CD4-positive, alpha-beta T cell treated with Interleukin-4 for 1 hour (primary cell): ENCODE measurements around the gene GPR78.

Source experiments
- DNase-seq, 2 donors: peaks; one replicate each; pipeline ENCODE4 v3.0.0-alpha.2; 2020 to 2022

GPR78 gene, protein sequence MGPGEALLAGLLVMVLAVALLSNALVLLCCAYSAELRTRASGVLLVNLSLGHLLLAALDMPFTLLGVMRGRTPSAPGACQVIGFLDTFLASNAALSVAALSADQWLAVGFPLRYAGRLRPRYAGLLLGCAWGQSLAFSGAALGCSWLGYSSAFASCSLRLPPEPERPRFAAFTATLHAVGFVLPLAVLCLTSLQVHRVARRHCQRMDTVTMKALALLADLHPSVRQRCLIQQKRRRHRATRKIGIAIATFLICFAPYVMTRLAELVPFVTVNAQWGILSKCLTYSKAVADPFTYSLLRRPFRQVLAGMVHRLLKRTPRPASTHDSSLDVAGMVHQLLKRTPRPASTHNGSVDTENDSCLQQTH

DNA sequence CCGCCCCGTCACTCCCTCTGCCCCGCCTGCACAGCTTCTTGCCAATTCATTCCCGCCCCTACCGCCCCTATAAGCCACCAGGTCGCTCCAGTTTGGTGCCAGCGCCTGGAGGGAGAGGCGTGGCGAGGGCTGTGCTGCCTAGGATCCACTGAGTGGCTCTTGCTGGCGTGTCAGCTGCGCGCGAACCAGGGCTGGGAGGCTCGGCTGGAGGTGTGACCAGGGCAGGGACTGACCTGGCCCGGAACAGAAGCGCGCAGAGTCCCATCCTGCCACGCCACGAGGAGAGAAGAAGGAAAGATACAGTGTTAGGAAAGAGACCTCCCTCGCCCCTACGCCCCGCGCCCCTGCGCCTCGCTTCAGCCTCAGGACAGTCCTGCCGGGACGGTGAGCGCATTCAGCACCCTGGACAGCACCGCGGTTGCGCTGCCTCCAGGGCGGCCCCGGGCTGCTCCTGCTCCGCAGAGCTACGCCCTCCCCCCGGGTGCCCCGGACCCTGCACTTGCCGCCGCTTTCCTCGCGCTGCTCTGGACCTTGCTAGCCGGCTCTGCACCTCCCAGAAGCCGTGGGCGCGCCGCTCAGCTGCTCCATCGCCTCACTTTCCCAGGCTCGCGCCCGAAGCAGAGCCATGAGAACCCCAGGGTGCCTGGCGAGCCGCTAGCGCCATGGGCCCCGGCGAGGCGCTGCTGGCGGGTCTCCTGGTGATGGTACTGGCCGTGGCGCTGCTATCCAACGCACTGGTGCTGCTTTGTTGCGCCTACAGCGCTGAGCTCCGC, at the start of gene GPR78:
Gene GPR78 (plus strand): TSS at position 72 of the 773 bp plus-strand sequence. CDS start 591 bp downstream, at position 663.
- no peak for DNase-seq

DNA sequence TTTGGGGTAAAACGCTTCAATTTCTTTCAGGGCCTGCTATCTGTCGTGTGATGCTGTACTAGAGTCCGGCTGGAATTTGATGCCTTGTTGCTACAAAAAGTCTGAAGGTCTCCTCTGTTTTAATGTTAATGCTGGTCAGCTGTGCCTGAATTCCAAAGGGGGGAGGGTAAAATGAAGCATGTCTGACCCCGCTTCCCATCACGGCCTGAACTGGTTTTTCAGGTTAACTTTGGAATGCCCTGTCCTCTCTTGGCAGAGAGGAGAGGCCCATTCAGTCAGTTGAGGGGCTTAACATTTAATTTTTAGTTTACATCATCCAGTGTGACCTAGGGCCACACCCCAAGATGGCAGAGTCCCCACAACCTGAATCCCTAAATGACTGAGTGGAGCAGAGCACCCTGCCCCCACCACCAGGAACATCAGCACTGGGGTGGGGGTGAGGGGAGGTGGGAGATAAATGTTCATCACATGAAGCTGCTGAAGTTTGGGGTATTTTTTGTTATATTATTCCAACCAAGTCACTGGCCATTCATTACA, 47.9 kb upstream of the GPR78 start:
- DNase-seq, result no peak

DNA sequence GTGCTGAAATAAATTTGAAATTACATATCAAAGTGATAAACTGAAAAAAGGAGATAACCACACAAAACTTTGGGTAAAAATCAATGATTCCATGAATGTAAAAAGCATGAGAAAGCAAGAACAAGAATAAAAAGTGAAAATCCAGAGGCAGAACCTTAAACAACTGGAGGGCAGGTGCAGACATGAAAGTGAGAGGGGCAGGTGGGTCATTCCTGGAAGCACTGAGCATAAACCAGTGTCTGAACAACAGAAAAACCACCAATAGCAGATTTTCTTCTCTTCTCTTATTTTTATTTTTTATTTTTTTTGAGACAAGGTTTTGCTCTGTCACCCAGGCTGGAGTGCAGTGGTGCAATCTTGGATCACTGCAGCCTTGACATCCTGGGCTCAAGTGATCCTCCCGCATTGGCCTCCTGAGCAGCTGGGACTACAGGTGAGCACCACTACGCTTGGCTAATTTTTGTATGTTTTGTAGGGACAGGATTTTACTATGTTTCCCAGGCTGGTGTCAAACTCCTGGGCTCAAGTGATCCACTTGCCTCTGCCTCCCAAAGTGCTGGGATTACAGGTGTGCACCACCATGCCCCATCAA, 46.8 kb upstream of the GPR78 start:
- no peak for DNase-seq

DNA sequence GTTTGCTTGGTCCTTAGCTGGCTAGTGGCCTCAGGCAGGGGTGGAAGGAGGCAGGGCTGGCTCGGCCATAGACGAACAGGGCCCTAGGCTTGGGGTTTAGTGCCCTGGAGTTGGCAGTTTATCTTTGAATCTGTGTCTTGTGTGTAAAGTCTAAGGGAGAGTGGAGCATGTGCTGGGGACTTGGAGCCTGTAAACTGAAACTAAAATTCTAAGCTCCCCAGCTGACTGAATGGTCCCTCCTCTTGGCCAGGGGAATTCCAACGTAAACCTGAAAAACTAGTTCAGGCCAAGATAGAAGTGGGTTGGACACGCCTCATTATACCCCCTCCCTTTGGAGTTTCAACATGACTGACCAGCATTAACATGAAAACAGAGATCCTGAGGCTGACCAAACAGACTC, 46.1 kb upstream of the GPR78 start:
- DNase-seq, result no peak

DNA sequence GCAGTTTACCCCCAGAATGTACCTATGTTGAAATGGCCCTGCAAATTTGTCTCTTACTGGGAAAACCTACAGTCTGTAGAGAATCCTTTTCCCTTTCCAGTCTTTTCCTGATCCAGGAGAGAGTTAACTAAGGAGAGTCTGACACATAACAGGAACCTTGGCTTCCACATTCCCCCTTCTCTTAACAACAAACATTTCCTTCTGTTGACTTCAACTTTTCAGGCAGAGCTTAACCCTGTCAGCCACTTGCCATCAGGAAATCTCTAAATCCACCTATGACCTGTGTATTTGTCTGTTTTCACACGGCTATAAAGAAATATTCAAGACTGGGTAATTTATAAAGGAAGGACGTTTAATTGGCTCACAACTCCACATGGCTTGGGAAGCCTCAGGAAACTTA, 45.6 kb upstream of the GPR78 start:
- no peak for DNase-seq

DNA sequence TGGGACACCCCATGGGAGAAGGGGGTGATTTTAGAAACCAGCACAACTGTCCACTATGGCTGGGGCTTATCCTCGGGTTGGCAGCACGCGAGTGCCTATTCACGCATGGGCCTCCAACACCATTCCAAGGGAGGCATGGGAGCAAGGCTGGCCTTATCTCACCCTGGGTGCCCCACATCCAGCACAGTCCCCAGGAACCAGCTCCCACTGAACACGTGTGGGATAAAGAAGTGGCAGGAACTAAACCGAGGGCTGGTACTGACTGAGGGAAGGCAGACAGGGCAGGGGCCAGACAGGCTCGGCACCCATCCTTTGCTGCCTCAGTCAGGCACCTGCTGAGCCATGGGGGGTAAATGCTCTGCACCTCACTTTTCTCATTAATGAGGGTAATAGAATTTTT, 43.7 kb upstream of the GPR78 start:
- no peak for DNase-seq

DNA sequence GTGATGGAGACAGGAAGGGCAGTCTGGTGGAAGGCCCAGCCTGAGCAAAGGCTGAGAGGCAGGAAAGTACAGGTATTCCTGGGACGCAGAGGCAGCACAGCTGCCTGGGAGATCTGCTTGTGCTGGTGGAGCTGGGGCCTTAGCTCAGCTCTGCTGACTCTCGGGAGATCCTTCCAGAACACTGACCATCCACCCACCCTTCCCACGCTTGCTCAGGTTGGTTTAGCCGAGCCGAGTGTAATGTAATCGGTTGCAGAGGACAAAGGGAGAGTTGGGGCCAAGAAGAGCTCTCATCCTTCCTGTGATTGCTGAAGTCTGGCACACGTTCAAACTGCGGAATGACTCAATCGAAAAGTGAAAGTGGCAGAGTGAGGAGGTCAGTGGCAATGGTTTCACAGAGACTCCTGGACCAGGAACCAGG, 43.1 kb upstream of the GPR78 start:
- no peak for DNase-seq

DNA sequence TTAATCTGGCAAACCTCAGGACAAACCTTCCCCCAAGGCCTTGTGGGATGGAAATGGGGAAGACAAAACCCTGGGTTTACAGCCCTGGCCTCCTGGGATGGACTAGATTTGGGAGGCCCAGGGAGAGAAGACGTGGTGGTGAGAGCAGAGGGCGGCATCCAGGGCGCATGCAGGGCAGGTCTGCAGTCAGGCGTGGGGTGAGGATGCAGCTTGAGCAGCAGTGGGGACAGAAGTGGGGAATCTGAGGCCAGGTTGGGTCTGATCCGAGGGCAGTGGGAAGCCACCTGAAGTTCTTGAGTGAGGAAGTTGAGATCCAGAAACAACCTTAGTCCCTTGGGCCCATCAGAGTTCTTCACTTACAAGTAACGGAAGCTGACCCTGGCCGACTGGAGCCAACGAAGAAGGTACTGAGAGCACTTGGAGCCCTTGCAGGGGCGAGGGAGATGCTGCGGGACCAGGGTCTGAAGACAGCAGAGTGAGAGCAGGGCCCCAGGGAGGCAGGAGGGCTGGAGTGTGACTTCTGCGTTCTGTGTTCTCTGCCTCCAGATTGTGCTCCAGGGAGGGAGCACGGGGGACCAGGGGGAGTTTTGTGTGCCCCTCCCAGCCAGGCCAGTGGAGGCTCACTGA, 42.0 kb upstream of the GPR78 start:
- DNase-seq, result no peak

DNA sequence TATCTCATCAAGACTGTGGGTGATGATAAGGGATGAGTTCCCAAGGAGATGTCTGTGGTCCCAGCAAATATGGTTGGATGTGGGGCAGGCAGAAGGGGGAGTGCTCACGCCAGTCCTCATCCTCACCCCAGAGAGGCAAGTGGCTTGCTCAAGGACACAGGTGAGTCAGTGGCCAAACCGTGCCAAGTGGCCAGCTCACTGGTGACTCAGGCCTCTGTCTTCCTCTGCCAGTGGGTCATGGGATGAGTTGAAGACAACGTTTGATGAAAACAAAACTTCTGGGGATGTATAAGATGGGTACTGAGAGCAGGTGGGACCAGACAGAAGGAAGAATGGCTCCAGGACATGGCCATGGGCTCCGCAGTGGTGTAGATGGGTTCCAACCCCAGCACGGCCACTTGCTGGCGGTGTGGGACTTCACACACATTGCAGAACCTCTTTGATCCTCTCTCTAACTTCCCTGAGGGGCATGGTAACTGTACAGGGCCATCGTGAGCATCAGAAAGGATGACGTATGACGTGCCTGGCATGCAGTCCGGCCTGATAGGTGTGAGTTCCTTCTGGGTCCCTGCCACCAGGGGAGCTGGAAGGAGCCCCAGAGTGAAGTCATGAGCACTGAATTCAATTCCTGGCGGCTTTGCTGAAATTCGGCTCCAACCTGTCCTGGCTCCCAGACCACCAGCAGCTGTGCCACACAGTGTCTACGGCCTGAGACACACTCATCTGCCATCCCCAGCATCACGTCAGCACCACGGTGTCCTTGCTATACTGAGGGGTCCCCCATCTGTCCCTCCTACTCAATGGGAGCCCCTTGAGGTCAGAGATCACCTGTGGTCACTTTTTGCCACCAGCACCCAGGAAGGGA, 41.3 kb upstream of the GPR78 start:
- DNase-seq, result no peak

DNA sequence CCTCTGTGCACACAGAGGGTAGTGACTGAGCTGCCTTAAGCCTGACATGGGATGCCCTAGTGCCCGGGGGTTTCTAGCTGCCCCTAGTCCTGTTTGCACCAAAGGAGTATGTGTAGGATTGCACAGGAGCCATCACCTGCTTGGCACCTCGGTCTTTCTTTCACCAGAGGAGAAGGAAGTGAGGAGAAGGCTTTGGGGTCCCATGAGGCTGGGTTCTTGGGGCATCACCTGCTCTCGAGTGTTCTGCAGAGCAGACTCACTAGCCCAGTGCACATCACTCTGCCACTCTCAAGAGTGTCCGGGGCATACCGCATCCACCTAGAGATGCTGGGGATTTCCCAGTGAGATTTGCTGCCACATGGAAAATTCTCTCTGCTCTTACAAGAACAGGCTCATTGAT, 40.5 kb upstream of the GPR78 start:
- DNase-seq, result no peak

DNA sequence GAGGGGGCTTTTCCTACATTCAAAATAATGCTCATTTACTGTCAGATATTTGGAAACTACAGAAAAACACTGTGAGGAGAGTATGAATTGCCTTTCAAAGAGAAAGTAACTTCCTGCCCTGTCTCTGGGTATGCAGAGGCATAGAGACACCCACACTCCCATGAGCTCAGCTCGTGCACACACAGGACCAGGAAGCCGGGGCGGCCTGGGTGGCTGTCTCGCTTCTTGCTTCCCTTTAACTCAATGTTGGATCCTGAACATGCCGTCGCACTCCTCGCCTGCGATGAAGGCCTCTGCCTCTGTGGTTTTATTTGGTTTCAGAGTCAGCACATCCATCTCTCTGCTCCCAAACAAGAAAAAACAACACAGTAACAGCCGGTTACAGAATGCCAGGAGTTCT, 40.1 kb upstream of the GPR78 start:
- no peak for DNase-seq

DNA sequence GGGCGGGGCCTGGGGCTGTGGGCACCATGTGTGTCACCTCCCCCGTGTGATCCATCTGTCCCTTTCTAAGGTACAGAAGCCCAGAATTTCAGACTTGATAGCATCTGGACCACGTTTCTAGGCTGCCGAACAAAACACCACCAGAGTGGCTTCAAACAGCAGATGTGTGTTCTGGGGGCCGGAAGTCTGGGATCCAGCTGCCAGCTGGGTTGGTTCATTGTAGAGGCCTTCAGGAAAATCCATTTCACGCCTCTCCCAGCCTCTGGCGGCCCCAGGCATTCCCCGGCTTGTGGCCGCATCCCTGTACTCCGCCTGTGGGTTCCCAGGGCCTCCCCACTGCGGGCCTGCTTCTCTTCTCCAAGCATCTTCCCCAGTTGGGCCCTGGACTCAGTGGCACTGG, 39.6 kb upstream of the GPR78 start:
- no peak for DNase-seq

DNA sequence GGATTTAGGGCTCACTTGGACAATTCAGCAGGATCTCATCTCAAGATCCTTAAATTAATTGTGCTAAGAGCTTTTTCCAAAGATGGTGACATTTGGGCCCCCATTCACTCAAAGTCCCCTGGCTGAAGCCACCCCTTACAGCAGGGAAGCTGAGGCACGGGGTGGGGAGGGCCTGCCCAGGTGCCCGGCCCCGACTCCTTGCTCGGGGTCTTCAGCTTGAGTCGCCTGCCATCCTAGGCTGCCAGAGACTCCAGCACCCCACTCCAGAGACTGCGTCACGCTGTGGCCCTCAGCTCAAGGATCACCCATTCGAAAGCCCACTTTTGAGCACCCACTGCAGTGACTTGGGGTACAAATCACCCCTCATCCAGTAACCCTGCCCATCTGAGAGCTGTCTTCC, 39.2 kb upstream of the GPR78 start:
- no peak for DNase-seq

DNA sequence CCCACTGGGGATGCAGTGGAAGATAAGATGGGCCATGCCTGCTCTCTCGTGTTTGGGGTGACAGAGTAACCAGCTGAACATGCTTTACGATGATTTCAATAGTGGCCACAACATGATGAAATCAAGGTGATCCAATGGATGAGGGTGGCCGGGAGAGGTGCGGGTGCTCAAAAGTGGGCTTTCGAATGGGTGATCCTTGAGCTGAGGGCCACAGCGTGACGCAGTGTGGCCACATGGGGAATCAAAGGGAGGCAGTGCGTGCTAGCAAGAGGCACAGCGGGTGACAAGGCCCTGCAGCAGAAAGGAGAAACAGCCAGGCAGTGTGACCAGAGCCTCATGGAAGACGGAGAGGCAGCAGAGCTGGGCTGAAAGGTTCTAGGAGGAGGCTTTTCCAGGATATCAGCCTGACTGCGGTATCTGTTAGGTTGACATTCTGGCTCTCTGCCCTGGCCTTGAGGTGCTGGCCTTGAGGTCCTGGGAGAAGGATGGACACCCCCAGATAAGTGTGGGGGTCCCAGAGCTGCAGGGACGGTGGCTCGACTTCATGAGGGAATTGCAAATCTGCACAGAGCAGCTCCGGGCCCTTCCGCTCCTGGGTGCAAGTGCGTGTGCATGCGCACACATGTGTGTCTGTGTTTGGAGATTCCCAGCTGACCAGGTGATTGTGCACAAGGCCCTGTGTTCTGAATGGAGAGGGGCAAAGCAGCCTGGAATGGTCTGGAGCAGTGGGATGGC, 38.0 kb upstream of the GPR78 start:
- DNase-seq, result no peak

DNA sequence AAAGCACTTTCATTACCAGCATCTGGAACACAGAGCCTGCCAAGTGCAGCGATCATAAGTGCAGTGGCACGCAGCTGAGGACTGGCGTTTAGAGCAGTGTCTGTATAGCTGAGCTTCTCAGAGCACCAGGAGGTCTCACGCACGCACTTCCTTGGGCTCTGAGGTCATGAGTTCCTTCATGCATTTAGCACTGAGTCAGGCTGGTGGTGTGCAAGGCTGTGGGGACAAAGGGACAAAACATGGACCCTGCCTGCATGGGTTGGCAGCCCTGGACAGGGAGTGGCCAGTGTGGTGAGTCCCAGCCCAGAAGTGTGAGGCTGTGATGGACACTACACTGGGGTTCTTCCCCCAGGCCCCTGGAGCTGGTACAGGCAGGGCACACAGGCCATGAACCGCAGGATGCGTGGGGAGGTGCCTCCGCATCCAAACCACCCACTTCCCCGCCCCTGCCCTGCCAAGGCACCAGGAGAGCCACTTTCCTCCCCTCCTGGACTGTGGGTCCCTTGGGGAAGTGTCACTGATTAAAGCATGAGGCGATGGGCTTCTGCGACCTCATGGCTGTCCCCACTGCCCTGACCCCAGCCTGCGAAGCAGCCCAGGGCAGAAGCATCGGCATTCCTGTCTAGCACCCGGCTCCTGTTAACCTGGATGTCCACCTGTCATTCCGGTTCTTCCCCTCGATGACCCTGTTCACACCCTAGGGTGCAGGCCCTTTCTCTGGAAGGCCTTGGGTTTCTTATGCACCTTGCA, 37.2 kb upstream of the GPR78 start:
- no peak for DNase-seq

DNA sequence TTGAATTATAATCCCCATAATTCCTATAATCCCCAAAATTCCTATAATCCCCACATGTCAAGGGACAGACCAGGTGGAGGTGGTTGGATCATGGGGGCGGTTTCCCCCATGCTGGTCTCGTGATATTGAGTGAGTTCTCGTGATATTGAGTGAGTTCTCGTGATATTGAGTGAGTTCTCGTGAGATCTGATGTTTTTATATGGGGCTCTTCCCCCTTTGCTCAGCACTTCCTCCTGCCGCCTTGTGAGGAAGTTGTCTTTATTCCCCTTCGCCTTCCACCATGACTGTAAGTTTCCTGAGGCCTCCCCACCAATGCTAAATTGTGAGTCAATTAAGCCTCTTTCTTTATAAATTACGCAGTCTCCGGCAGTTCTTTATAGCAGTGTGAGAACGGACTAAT, 36.6 kb upstream of the GPR78 start:
- DNase-seq, result no peak

DNA sequence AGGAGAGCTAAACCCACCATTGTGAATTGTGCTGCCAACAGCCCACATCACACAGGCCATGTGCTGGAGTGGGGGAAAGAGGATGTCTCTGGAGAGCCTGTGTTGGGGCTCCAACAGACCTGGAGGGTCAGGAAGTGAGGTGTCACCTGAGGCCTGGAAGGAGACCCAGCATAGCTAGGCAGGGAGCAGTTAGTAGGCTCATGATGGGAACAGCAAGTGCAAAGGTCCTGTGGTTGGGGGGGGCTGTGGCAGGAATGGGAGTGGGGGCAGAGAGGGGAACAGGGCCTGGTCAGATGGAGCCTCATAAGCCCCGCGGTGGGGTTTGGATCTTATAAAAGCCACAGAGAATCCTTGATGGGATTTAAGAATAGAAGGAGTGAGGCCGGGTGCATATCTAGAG, 35.9 kb upstream of the GPR78 start:
- DNase-seq, result no peak

DNA sequence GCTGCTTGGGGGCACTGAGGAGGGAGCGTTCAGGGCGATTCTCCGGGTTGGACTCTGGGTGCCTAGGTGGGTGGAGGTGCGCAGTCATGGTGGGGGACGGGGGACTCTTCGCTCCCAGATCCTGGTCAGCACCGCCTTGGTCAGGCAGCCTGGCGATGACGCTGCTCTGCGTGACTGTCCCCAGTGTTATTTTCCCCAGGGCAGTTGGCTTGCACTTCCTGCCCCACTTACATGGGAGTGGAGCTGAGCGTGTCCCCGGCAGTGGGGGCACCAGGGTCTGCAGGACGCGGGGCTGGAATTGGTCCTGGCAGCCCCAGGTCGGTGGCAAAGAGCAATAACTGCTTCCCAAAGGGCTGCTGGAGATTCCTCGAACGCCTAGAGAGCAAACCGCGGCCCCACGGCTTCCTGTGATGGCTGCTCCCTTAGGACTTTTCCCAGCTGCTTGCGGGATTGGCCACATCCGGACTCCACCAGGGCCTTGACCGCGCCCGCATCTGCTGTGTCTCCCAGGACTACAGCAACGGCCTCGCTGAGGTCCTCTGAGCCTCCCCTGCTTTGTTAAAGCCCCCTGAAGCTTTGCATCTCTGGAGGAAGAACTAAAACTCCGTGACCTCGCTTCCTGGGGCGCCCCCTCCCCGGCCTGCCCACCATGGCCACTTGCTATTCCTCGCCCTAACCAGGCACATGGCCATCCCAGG, 35.3 kb upstream of the GPR78 start:
- DNase-seq, result no peak

DNA sequence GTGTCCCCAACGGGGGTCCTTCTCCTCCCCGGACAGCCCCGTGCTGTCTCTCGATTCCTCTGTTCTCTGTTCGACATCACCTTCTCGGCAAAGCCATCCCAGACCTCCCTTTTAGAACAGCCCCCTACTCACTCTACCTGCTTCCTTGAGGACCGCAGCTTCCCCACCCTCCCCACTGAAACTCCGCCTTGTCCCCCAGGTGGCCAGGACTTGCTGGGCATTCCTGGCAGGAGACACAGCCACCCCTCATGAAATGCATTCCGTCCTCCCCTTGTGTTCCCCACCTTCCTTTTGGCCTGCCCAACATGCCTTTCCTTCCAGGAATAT, 34.8 kb upstream of the GPR78 start:
- no peak for DNase-seq

DNA sequence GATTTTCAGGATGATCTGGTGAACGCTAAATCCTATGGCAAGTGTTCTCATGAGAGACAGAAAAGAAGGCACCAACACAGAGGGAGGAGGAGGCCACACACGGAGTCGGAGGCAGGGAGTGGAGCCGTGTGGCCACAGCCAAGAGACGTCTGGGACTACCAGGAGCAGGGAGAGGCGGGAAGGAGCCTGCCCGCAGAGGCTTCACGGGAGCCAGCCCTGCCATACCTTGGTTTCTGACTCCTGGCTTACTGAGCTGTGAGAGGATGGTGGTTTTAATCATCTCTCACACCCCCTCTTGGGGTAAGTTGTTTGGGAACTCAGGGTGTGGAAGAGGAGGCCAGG, 33.5 kb upstream of the GPR78 start:
- no peak for DNase-seq
